ENCODE results near the gene MYCBP.
"Not testable (repeated sequence)": the region's sequence is repeated elsewhere in the genome, so short reads cannot be mapped to it uniquely, and the experiment has no call there.

Gene MYCBP

DNA sequence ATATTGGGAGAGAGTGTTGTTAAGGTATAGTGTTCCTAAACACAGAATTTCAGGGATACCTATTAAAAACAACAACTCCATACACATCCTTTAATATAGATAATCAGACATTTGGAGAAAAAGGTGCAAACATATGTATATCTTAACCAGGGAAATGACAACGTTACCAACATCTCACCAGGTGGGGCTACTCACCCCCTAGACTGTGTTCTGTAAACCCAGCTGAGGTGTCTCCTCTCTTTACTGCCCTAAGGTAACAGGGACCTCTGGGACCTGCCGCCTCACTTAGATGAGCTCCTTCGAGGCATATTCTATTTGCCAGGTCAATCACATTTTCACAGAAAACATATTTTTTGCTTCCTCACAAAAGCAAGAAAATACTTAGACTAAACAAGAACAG lies 26.9 kb downstream of the MYCBP start:
- Mint-ChIP-seq H3K4me1 (ENCODE audit: low read depth) (peaks cover 2% of the 10 kb centered on the region), H3K36me3 (ENCODE audit: low read depth) (peaks cover 35% of the 10 kb centered on the region), H3K4me3 (no peak overlapping the region), H3K27ac (no peak overlapping the region), H3K9me3 (no peaks in the 10 kb centered on the region), H3K27me3 (ENCODE audit: low read depth) (no peaks in the 10 kb centered on the region)

DNA sequence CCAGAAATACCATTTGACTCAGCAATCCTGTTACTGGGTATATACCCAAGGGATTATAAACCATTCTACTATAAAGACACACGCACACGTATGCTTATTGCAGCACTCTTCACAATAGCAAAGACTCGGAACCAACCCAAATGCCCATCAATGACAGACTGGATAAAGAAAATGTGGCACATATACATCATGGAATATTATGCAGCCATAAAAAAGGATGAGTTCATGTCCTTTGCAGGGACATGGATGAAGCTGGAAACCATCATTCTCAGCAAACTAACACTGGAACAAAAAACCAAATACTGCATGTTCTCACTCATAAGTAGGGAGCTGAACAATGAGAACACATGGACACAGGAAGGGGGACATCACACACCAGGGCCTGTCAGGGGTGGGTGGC lies 28.1 kb downstream of the MYCBP start:
- H3K4me3 Mint-ChIP-seq; H3K27ac Mint-ChIP-seq; H3K4me1 Mint-ChIP-seq (ENCODE audit: low read depth); H3K27me3 Mint-ChIP-seq (ENCODE audit: low read depth); H3K9me3 Mint-ChIP-seq: not testable (repeated sequence)
- H3K36me3 Mint-ChIP-seq (ENCODE audit: low read depth): peaks cover 35% of the 10 kb centered on the region

DNA sequence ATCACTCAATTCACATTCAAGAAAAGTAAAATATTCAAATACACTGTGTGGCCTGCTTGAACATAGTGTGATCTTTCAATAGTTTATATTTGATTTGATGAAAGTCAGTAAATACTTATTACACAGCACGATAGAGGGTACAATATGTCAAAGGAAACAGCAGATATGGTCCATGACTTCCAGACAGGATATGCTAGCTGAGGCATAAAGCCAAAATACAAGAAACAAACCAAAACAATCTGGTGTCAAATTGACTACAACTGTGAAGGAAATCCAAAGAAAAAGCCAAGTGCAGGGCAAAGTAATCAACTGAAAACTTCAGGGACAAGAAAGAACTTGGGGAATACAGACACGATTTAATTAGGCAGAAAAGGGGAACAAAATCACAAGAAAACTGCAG lies 32.9 kb downstream of the MYCBP start:
- peaks cover 30% of the 10 kb centered on the region for H3K36me3 Mint-ChIP-seq (ENCODE audit: low read depth)
- no peak overlapping the region for H3K4me3 Mint-ChIP-seq
- no peaks in the 10 kb centered on the region for H3K9me3 Mint-ChIP-seq
- no peaks in the 10 kb centered on the region for H3K27me3 Mint-ChIP-seq (ENCODE audit: low read depth)
- H3K27ac Mint-ChIP-seq: no peak overlapping the region
- peaks cover 3% of the 10 kb centered on the region for H3K4me1 Mint-ChIP-seq (ENCODE audit: low read depth)

DNA sequence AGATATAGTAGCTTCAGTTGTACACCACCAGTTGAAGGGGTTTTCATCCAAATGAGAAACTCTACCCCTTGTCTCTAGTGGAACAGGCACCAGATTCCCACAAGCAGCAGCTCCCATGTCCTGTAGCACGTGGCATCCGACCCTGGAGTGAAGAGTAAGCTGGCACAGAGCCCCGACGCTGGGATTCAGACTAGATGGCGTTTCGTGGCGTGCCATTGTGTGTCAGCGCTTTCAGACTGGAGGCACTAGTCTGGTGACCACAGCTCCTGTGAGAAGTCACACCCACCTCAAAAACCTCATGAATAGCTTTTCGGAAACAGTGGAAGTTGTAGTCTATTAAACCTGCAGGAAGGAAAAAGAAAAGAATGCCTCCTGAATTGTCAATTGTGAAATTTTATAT lies 33.8 kb downstream of the MYCBP start:
- Mint-ChIP-seq H3K36me3 (ENCODE audit: low read depth) (peaks cover 22% of the 10 kb centered on the region), H3K4me3 (no peak overlapping the region), H3K4me1 (ENCODE audit: low read depth) (peaks cover 3% of the 10 kb centered on the region), H3K9me3 (no peaks in the 10 kb centered on the region), H3K27ac (no peak overlapping the region), H3K27me3 (ENCODE audit: low read depth) (peaks cover 6% of the 10 kb centered on the region)

DNA sequence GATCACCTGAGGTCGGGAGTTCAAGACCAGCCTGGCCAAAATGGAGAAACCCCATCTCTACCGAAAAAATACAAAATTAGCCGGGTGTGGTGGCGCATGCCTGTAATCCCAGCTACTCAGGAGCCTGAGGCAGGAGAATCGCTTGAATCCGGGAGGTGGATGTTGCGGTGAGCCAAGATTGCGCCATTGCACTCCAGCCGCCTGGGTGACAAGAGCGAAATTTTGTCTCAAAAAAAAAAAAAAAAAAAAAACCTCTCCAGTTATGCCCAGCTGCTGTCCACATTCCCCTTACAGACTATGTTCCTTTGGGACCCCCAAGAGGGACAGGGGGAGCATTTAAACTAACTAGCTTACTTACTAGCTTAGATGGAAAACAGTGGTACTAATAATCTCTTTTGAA lies 36.8 kb downstream of the MYCBP start:
- H3K36me3 Mint-ChIP-seq (ENCODE audit: low read depth): peaks cover 13% of the 10 kb centered on the region
- not testable (repeated sequence) for H3K9me3 Mint-ChIP-seq; H3K4me3 Mint-ChIP-seq; H3K27ac Mint-ChIP-seq; H3K4me1 Mint-ChIP-seq (ENCODE audit: low read depth)
- H3K27me3 Mint-ChIP-seq (ENCODE audit: low read depth): peaks cover 15% of the 10 kb centered on the region

DNA sequence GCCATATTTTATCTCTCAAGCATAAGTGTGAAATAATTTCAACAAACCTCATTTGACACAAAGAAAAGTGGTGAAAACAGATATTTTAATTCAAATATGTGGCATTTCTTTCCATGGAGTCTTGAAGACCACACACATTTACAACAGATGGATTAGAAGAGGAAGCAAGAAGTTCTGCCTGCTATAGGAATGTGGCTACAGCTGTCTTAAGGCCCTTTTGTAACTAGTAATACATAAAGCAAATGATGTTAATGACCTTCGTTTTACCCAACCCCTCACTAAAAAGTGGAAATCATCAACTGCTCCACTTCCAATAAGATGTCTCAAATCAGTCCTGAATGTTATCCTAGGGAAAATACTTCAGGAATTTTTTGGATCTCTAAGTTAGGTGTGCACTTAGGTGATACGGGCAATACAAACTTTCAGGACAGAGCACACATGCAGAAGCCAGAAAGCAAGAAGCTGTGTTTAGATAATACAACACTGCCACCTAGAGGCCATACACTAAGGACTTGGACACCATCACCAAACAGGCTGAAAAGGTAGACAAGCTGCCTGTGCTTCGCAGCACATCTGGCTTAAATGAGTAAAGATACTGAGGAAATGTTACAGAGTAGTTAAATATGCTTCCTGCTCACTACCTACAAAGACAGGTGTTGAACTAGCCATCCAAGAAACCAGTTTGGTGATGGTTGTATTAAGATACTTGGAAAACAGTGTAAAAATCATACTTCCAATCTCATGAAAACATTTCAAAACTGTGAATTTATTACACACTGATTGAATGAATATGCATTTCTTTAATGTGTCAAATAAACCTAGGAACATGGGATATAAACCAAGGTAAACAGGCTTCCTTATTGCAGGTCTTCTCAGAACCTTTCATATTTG lies 38.0 kb downstream of the MYCBP start:
- Mint-ChIP-seq H3K4me3 (no peak overlapping the region), H3K27ac (no peak overlapping the region), H3K27me3 (ENCODE audit: low read depth) (peaks cover 21% of the 10 kb centered on the region), H3K36me3 (ENCODE audit: low read depth) (peaks cover 11% of the 10 kb centered on the region), H3K4me1 (ENCODE audit: low read depth) (no peaks in the 10 kb centered on the region), H3K9me3 (no peaks in the 10 kb centered on the region)

DNA sequence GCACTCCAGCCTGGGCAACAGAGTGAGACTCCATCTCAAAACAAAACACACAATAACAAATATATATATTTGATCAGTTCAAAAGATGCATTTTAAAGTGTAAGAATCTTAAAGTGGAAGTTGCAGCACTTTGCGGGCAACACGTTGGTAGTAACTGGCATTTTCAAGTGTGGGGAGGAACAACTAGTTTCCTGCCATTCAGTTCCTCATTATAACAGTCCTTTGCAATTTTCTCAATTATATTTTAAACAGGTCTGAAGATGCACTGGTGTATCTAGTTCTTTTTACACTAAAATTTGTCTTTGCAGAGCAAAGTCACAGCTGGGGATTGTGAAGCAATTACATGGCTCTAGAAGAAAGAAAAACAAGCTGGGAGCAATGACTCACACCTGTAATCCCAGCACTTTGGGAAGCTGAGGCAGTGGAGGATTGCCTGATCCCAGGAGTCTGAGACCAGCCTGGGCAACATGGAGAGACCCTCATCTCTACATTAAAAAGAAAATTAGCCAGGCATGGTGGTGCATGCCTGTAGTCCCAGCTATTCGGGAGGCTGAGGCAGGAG lies 38.8 kb downstream of the MYCBP start:
- H3K27me3 Mint-ChIP-seq (ENCODE audit: low read depth): peaks cover 29% of the 10 kb centered on the region
- H3K36me3 Mint-ChIP-seq (ENCODE audit: low read depth): peaks cover 7% of the 10 kb centered on the region
- H3K4me1 Mint-ChIP-seq (ENCODE audit: low read depth): no peaks in the 10 kb centered on the region
- no peaks in the 10 kb centered on the region for H3K9me3 Mint-ChIP-seq
- H3K27ac Mint-ChIP-seq: no peak overlapping the region
- no peak overlapping the region for H3K4me3 Mint-ChIP-seq

DNA sequence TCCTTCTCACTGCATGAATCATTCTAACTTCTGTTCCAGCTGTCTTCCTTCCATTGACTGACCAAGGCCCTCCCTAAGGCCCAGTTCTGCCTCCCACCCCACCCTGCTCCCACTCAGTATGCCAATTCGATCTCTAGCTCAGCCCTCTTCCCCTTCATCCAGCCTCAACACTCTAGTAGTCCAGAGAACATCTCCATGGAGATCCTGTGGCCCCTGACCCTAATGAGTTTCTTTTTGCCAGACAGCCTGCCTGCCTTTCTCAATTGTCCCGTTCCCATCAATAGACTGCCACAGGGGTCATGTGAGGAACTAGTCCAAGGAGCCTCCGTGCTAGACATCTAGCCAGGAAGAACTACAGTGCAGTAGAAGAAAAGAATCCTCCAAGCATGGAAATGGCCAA lies 40.0 kb downstream of the MYCBP start:
- no peaks in the 10 kb centered on the region for H3K4me1 Mint-ChIP-seq (ENCODE audit: low read depth)
- no peak overlapping the region for H3K4me3 Mint-ChIP-seq
- no peak overlapping the region for H3K27ac Mint-ChIP-seq
- H3K36me3 Mint-ChIP-seq (ENCODE audit: low read depth): no peaks in the 10 kb centered on the region
- peaks cover 33% of the 10 kb centered on the region for H3K27me3 Mint-ChIP-seq (ENCODE audit: low read depth)
- no peaks in the 10 kb centered on the region for H3K9me3 Mint-ChIP-seq

DNA sequence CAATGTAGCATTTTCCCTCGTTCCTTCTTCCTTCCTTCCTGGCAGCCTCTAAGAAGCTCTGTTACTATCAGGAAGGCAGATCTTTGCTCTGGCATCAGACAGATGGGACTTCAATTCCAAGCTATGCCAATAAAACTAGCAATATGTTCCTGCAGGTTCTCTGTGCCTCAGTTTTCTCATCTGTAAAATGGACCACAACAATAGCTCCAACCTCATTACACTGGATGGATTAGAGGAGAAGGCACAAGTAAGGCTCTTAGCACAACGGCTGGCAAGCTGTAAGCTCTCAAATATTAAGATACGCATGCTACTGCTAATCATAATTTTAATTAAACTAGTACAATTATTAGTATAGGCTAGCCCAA lies 40.8 kb downstream of the MYCBP start:
- Mint-ChIP-seq H3K9me3 (no peaks in the 10 kb centered on the region), H3K27me3 (ENCODE audit: low read depth) (peaks cover 33% of the 10 kb centered on the region), H3K4me1 (ENCODE audit: low read depth) (no peaks in the 10 kb centered on the region), H3K27ac (no peak overlapping the region), H3K4me3 (no peak overlapping the region), H3K36me3 (ENCODE audit: low read depth) (no peaks in the 10 kb centered on the region)

DNA sequence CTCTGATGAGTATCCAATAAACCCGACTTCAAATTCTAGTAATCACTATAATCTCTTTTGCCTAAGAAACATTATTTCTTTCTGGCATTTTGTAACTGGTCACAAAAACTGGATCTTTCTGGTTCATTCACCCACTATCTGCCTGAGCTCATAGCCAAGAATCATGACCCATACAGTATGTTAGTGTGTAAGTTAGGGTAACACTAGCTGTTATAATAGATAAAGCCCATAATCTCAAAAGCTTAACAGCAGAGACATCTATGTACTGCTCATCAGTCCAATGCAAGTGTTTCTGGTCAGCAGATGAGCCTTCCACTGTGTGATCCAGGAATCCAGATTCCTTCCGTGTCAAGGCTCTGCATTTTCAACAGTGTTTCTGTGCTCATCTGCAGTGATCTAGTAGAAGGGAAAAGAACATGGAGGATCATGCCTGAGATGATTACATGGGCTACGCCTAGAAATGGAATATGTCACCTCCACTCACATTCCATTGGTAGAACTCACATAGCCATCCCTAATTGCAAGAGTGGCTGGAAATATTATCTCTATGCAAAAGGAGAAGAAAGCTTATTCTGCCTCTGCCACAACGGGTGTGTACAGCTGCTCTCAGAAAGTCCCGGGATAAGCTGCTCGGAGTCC lies 41.3 kb downstream of the MYCBP start:
- H3K4me3 Mint-ChIP-seq: no peak overlapping the region
- no peak overlapping the region for H3K27ac Mint-ChIP-seq
- no peaks in the 10 kb centered on the region for H3K9me3 Mint-ChIP-seq
- H3K36me3 Mint-ChIP-seq (ENCODE audit: low read depth): no peaks in the 10 kb centered on the region
- H3K4me1 Mint-ChIP-seq (ENCODE audit: low read depth): no peaks in the 10 kb centered on the region
- H3K27me3 Mint-ChIP-seq (ENCODE audit: low read depth): peaks cover 33% of the 10 kb centered on the region

DNA sequence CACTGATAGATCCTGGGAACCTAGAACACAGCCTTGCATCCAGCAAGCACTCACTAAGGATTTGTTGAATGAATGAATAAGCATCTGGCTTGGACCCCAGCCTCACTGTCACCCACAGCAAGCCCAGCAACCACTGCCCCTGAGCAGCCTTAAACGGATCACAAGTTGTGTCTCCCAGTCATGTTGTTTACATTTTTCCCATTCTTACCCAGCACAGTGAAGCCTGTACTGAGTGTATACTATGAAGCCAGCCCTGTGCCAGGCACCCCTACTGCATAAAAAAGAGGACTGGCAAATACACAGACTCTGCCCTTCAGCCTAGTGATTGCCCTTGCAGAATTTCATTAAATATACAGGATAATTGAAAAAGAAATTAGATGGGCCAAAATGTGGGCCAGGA lies 43.8 kb downstream of the MYCBP start:
- H3K9me3 Mint-ChIP-seq: no peaks in the 10 kb centered on the region
- peaks cover 39% of the 10 kb centered on the region for H3K27me3 Mint-ChIP-seq (ENCODE audit: low read depth)
- H3K4me3 Mint-ChIP-seq: no peak overlapping the region
- H3K36me3 Mint-ChIP-seq (ENCODE audit: low read depth): no peaks in the 10 kb centered on the region
- H3K4me1 Mint-ChIP-seq (ENCODE audit: low read depth): no peaks in the 10 kb centered on the region
- H3K27ac Mint-ChIP-seq: no peak overlapping the region

DNA sequence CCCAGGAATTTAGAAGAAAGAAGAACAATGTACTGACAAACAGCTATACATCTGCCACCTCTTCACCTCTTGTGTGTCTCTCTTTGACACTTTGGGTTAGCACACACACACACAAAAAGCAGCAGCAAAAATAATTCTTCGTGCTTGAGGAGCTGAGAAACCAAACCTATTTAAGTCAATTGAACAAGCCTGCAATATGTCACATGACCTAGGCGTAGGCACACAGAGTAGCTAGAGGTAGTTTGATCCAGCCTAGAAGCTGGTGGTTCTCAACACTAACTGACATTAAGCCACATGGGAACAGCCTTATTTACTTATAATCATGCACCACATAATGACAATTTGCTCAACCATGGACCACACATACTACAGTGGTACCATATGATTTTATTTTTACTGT lies 45.8 kb downstream of the MYCBP start:
- H3K27me3 Mint-ChIP-seq (ENCODE audit: low read depth): peaks cover 32% of the 10 kb centered on the region
- H3K36me3 Mint-ChIP-seq (ENCODE audit: low read depth): no peaks in the 10 kb centered on the region
- no peak overlapping the region for H3K27ac Mint-ChIP-seq
- no peak overlapping the region for H3K4me3 Mint-ChIP-seq
- no peaks in the 10 kb centered on the region for H3K9me3 Mint-ChIP-seq
- no peaks in the 10 kb centered on the region for H3K4me1 Mint-ChIP-seq (ENCODE audit: low read depth)

DNA sequence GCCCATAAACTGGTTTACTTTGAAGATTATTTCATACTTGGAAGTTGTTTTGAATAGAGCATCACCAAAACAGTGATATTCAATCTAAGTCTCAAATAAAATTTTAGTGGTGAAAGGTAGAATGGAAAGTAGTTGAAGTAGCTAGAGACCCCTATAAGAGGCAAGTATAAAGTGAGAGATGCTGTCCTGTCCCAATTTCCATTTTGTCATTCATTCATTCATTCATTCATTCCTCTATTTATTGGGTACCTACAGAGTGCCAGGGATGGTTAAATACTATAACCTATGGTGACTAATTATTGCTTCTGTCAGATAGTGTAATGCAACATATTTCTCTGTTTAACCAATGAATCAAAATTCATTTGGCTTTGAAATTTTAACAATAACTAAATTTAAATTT lies 46.3 kb downstream of the MYCBP start:
- Mint-ChIP-seq H3K27me3 (ENCODE audit: low read depth) (peaks cover 37% of the 10 kb centered on the region), H3K36me3 (ENCODE audit: low read depth) (no peaks in the 10 kb centered on the region), H3K27ac (no peak overlapping the region), H3K4me1 (ENCODE audit: low read depth) (no peaks in the 10 kb centered on the region), H3K4me3 (no peak overlapping the region), H3K9me3 (no peaks in the 10 kb centered on the region)

DNA sequence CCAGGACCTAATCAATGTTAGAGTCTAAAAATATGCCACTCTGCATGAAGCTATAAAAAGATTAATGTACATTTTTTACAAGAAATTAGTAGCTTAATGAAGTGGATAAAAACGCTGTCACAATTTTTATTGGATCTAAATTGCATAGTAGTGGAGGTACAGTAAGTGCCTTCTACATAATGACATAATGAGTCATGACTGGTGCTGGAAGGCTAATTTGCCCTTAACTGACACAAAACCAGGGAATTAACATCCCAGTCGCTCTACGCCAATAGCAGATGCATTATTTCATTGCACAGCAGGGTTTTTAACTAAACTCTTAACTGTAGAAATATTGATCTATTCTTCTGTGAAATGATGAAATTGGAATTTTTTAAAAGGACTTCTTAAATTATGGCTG lies 46.9 kb downstream of the MYCBP start:
- no peak overlapping the region for H3K4me3 Mint-ChIP-seq
- H3K4me1 Mint-ChIP-seq (ENCODE audit: low read depth): no peaks in the 10 kb centered on the region
- H3K9me3 Mint-ChIP-seq: no peaks in the 10 kb centered on the region
- no peaks in the 10 kb centered on the region for H3K36me3 Mint-ChIP-seq (ENCODE audit: low read depth)
- H3K27ac Mint-ChIP-seq: no peak overlapping the region
- peaks cover 41% of the 10 kb centered on the region for H3K27me3 Mint-ChIP-seq (ENCODE audit: low read depth)

DNA sequence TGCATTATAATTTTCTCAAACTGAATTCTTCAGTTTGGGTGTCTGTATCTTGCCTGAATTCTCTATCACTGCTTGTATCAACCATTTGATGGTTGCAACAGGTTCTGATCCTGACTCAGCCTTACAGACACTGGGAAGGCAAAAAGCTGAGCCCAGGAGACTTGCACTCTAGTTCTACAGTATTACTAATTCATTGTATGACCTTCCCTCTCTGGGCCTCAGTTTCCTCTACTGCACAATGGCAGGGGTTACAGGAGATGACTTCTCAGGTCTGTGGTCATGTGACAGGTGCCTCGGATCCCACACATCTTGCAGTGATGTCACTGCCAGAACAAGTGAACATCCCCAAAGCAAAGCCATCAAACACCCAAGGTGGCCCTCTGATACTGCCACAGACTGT lies 52.3 kb downstream of the MYCBP start:
- H3K27me3 Mint-ChIP-seq (ENCODE audit: low read depth): peaks cover 67% of the 10 kb centered on the region
- H3K9me3 Mint-ChIP-seq: no peaks in the 10 kb centered on the region

More for the DNA sequence above, 52.3 kb downstream of the MYCBP start:
- no peak overlapping the region for H3K4me3 Mint-ChIP-seq
- no peak overlapping the region for H3K27ac Mint-ChIP-seq
- H3K4me1 Mint-ChIP-seq (ENCODE audit: low read depth): peaks cover 2% of the 10 kb centered on the region
- H3K36me3 Mint-ChIP-seq (ENCODE audit: low read depth): no peaks in the 10 kb centered on the region
